Heart left ventricle (tissue), 16 donors: Measurements from ENCODE around the gene IL1B. TPM values are rescaled to one million over a fixed set of nuclear protein-coding genes. Genes with fewer than 3 reads are reported as not detected.

Experiments used
- ATAC-seq, 4 donors: fragments of 200-7000 bp; cut with Tn5 transposase; one replicate each; pipeline ENCODE4 v1.9.1; 2020 to 2022; ENCODE audit warnings: moderate library complexity in 4 of 4, mild to moderate bottlenecking in 3 of 4, moderate number of reproducible peaks in 1 of 4
- DNase-seq, 5 donors: peaks; one replicate each; pipeline ENCODE4 v3.0.0-alpha.2; 2020
- H3K27ac ChIP-seq, 12 donors: fragments of 200-600 bp; sonication (generic) in 4 of 12; one replicate each; pipeline versions ENCODE4 v1.5.0 to v1.8.0; 2016 to 2022; ENCODE audit warnings: mild to moderate bottlenecking in 2 of 12
- H3K27me3 ChIP-seq, 9 donors: fragments of 200-600 bp; sonication (generic) in 2 of 9; one replicate each; pipeline versions ENCODE4 v1.5.1 to v1.8.0; 2016 to 2022; ENCODE audit warnings: mild to moderate bottlenecking in 3 of 9
- H3K36me3 ChIP-seq, 9 donors: fragments of 200-600 bp; sonication (generic) in 2 of 9; one replicate each; pipeline versions ENCODE4 v1.5.0 to v1.8.0; 2018 to 2022; ENCODE audit warnings: mild to moderate bottlenecking in 2 of 9
- H3K4me1 ChIP-seq, 12 donors: fragments of 200-600 bp; sonication (generic) in 4 of 12; one replicate each; pipeline versions ENCODE4 v1.5.0 to v1.8.0; 2016 to 2022; ENCODE audit warnings: mild to moderate bottlenecking in 3 of 12
- H3K4me3 ChIP-seq, 12 donors: fragments of 200-600 bp; sonication (generic) in 4 of 12; one replicate each; pipeline versions ENCODE4 v1.5.0 to v1.8.0; 2017 to 2022; ENCODE audit warnings: mild to moderate bottlenecking in 9 of 12, moderate library complexity in 4 of 12
- H3K9me3 ChIP-seq, 12 donors: fragments of 200-600 bp; sonication (generic) in 4 of 12; one replicate each; pipeline versions ENCODE4 v1.5.0 to v1.8.0; 2016 to 2022; ENCODE audit warnings: mild to moderate bottlenecking in 1 of 12
- POLR2A ChIP-seq, 2 donors: fragments of 450-650 bp; IDR thresholded peaks; one replicate each; pipeline ENCODE4 v1.6.1; 2017; ENCODE audit warnings: antibody characterized with exemption in 2 of 2, mild to moderate bottlenecking in 2 of 2, moderate library complexity in 2 of 2
- WGBS, 4 donors: extraction: QIAGEN DNeasy Blood & Tissue Kit in 2 of 4; methylation state at CpG; one replicate each; pipeline versions ENCODE4 v1.1.5 to v1.1.7; 2013 to 2018; 5-methylcytosine and 5-hydroxymethylcytosine counted together
- intact Hi-C, 10 donors: fragments of 100-400 bp; cut with DNase I; formaldehyde crosslinking; loops; one replicate each; pipeline versions ENCODE4 v1.11.1 to v1.14.2; 2022
- polyA plus RNA-seq, 2 donors: library from polyadenylated mRNA; stranded (reverse); fragments of 200-250 nt; gene quantifications; one replicate each; pipeline ENCODE4 v1.2.3, GENCODE V29; 2013
- total RNA-seq, 9 donors: library from RNA; depleted of rRNA in 2 of 9; stranded (reverse); fragments of >200 nt in 2 of 9; fragmentation: NEBNext Ultra II Directional in 3 of 9; extraction: Animal tissue kit (Norgen Biotek cat#: 25700) in 3 of 9; gene quantifications; one replicate each; pipeline versions ENCODE4 v1.1.0 to v1.2.4, GENCODE V29; 2016 to 2023
- TF ChIP-seq, protein P1 (sequence below), 12 donors: fragments of 200-600 bp; sonication (generic) in 4 of 12; IDR thresholded peaks; one replicate each; pipeline versions ENCODE4 v1.5.0 to v1.8.0; 2018 to 2022; ENCODE audit warnings: antibody characterized with exemption in 12 of 12, mild to moderate bottlenecking in 5 of 12
- donor health status: ischemic (EF 13 %, LVEDD 7.1; RV severe dilation, severe dysfunction).
- donor health status: healthy with polysubstance abuse.
- donor health status: DM: no; HTN: yes; CAD: no.
- donor health status: DM: no; HTN: no; CAD: no.
- donor health status: ischemic (EF 25% LVEDD 6.9; RV normal size, moderate dysfunction).
- donor health status: ischemic (EF 25% LVEDD 5.7; RV mildly dilated, moderate dysfunction).
- donor health status: healthy.
- donor health status: DM: yes; HTN: yes; CAD: no.
- donor health status: ischemic (EF 35%, LVEDD 5.7; RV mildly dilated, moderate dysfunction).
- donor health status: nonischemic (EF 11% LVEDD 7.7; RV severe dilation, severe dysfunction).
- donor health status: DM: yes; HTN: yes; CAD: no.
- donor health status: PGD.
- donor health status: ischemic (EF 29% LVEDD 5.4; RV normal size, mild dysfunction).
- donor health status: nonischemic (EF 23%, LVEDD 6.1; RV moderate dilation, normal function).

The IL1B gene
- total and polyA plus RNA-seq, 11 donors, result 0.27 to 12.3 (median 1.1) TPM; not detected in 4

DNA sequence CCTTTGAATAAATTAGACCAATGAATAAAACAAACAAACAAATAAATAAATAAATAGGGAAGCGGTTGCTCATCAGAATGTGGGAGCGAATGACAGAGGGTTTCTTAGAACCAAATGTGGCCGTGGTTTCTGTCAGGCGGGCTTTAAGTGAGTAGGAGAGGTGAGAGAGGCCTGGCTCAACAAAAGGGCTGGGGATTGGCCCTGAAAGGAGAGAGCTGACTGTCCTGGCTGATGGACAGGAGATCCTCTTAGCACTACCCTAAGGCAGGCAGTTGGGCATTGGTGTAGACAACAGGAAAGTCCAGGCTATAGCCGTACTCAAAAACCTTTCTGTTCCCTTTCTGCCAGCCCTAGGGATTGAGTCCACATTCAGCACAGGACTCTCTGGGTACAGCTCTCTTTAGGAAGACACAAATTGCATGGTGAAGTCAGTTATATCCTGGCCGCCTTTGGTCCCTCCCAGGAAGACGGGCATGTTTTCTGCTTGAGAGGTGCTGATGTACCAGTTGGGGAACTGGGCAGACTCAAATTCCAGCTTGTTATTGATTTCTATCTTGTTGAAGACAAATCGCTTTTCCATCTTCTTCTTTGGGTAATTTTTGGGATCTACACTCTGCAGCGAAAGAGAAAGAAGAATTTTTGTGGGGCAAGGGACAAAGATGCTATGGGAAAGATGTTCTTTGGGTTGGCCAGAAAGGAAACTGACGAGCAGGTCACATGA lies 6.5 kb downstream of the IL1B start:
- peaks cover 0 to 6% (median 0%) of the 10 kb centered on the region in 9 donors for H3K27me3 ChIP-seq
- no peak for ATAC-seq

DNA sequence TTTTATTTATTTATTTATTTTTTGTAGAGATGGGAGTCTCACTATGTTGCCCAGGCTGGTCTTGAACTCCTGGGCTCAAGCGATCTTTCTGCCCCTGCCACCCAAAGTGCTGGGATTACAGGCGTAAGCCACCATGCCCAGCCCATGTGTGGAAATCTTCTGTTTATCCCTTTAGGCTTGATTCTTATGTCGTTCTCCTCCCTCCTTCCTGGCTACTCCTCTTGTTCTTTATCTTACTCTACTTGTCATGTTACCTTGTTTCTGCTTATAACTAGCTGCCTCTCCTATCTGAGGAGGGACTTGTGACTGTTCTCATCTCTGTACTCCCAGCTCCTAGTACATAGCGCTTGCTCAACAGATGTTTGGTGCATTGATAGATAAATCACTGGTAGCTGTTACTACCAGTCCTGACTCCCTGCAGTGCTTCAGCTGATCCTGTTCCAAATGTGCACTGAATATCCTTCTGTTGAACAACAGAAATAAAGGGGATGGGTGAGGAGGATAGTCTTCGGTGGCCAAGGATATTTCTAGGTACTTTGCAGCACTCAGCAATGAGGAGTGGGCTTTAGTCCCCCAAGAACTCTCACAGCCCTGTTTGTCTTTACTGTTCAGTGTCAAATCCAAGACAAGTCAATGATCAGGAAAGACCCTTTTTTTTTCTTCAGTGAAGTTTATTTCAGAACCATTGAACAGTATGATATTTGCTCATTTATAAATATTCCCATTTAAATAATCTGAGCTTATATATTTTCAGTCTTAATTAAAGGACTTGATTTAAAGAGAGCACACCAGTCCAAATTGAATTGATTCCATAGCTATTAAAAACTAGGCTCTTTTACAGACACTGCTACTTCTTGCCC lies 7.2 kb downstream of the IL1B start:
- Histone ChIP-seq H3K36me3 (no peaks in the 10 kb centered on the region), H3K27ac (no peak overlapping the region), H3K27me3 (peaks cover 0 to 6% (median 0%) of the 10 kb centered on the region in 9 donors), H3K4me1 (peaks cover 0 to 23% (median 0%) of the 10 kb centered on the region in 12 donors), H3K4me3 (no peak overlapping the region), H3K9me3 (no peaks in the 10 kb centered on the region)
- TF ChIP-seq POLR2A (IDR thresholded peaks at IDR 0.05), result no peak
- TF ChIP-seq, protein P1, sequence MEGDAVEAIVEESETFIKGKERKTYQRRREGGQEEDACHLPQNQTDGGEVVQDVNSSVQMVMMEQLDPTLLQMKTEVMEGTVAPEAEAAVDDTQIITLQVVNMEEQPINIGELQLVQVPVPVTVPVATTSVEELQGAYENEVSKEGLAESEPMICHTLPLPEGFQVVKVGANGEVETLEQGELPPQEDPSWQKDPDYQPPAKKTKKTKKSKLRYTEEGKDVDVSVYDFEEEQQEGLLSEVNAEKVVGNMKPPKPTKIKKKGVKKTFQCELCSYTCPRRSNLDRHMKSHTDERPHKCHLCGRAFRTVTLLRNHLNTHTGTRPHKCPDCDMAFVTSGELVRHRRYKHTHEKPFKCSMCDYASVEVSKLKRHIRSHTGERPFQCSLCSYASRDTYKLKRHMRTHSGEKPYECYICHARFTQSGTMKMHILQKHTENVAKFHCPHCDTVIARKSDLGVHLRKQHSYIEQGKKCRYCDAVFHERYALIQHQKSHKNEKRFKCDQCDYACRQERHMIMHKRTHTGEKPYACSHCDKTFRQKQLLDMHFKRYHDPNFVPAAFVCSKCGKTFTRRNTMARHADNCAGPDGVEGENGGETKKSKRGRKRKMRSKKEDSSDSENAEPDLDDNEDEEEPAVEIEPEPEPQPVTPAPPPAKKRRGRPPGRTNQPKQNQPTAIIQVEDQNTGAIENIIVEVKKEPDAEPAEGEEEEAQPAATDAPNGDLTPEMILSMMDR (IDR thresholded peaks at IDR 0.05), result no peak
- 74 to 80% (median 75%) methylated on average over 5 of the region's 5 CpGs for WGBS, 4 donors
- intact Hi-C loops, result no loop called here
- ATAC-seq (no peak), DNase-seq (no peak)

More for the DNA sequence above, 6.5 kb downstream of the IL1B start:
- intact Hi-C loops, result no loop called here
- 97 to 99% (median 98%) methylated on average over 10 of the region's 10 CpGs for WGBS, 4 donors
- Histone ChIP-seq H3K36me3 (no peaks in the 10 kb centered on the region), H3K27ac (no peak overlapping the region), H3K4me3 (no peak overlapping the region), H3K9me3 (no peaks in the 10 kb centered on the region), H3K4me1 (peaks cover 0 to 26% (median 0%) of the 10 kb centered on the region in 12 donors)
- no peak for TF ChIP-seq POLR2A (IDR thresholded peaks at IDR 0.05)
- TF ChIP-seq, protein P1 (IDR thresholded peaks at IDR 0.05), result no peak
- no peak for DNase-seq

DNA sequence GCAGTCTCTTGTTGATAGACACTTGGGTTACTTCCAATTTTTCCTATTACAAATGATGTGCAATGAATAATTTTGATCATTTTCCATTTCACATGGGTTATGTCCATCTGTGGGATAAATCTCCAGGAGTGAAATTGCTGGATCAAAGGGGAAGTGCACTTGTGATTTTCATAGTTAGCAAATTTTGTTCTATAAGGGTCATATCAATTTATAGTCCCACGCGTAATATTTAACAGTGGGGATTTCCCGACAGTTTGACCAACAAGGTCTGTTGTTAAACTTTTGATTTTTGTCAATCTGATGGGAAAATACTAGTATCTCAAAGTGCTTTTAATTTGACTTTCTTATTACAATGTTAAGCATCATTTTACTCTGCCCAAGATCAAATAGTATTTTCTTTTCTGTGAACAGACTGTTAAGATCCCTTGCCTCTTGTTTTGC lies 8.3 kb downstream of the IL1B start:
- intact Hi-C loops, result no loop called here
- DNase-seq, result no peak
- no peak for ATAC-seq
- 94 to 97% (median 95%) methylated on average over 3 of the region's 3 CpGs for WGBS, 4 donors
- H3K4me1 ChIP-seq, result peaks cover 0 to 15% (median 0%) of the 10 kb centered on the region in 12 donors
- no peak for TF ChIP-seq POLR2A (IDR thresholded peaks at IDR 0.05)
- TF ChIP-seq, protein P1 (IDR thresholded peaks at IDR 0.05), result no peak
- H3K4me3 ChIP-seq, result no peak overlapping the region
- no peaks in the 10 kb centered on the region for H3K9me3 ChIP-seq
- no peak overlapping the region for H3K27ac ChIP-seq
- peaks cover 0 to 6% (median 0%) of the 10 kb centered on the region in 9 donors for H3K27me3 ChIP-seq
- H3K36me3 ChIP-seq, result no peaks in the 10 kb centered on the region

DNA sequence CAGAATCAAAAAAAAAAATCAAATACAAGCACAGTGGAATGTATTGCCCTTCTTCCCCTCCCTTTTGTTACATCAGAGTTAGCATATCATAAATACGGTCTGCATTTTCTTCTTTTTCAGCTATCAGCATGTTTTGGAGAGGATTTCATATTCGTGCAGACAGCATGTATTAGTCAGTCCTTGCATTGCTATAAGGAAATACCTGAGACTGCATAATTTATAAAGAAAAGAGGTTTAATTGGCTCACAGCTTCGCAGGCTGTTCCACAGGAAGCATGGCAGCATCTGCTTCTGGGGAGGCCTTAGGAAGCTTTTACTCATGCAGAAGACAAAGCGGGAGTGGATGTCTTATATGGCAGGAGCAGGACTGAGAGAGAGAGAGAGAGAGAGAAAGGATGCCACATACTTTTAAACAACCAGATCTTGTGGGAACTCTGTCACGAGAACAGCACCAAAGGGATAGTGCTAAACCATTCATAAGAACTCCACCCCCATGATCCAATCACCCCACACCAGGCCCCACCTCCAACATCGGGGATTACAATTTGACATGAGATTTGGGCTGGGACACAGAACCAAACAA lies 8.9 kb downstream of the IL1B start:
- Histone ChIP-seq H3K4me1 (peaks cover 0 to 14% (median 0%) of the 10 kb centered on the region in 12 donors), H3K9me3 (no peaks in the 10 kb centered on the region), H3K4me3 (no peak overlapping the region), H3K36me3 (no peaks in the 10 kb centered on the region), H3K27ac (no peak overlapping the region), H3K27me3 (peaks cover 0 to 6% (median 0%) of the 10 kb centered on the region in 9 donors)
- TF ChIP-seq, protein P1 (IDR thresholded peaks at IDR 0.05), result no peak
- no peak for TF ChIP-seq POLR2A (IDR thresholded peaks at IDR 0.05)
- ATAC-seq (no peak), DNase-seq (no peak)
- WGBS, 4 donors, result 89 to 90% (median 89%) methylated on average over 6 of the region's 6 CpGs
- intact Hi-C loops, result no loop called here
